ENCODE results near the gene DSCAM. TPM values are rescaled to one million over a fixed set of nuclear protein-coding genes. Genes with fewer than 3 reads are reported as not detected.

DSCAM gene
- total RNA-seq, 1 donor = not detected

- TF ChIP-seq, protein P1, sequence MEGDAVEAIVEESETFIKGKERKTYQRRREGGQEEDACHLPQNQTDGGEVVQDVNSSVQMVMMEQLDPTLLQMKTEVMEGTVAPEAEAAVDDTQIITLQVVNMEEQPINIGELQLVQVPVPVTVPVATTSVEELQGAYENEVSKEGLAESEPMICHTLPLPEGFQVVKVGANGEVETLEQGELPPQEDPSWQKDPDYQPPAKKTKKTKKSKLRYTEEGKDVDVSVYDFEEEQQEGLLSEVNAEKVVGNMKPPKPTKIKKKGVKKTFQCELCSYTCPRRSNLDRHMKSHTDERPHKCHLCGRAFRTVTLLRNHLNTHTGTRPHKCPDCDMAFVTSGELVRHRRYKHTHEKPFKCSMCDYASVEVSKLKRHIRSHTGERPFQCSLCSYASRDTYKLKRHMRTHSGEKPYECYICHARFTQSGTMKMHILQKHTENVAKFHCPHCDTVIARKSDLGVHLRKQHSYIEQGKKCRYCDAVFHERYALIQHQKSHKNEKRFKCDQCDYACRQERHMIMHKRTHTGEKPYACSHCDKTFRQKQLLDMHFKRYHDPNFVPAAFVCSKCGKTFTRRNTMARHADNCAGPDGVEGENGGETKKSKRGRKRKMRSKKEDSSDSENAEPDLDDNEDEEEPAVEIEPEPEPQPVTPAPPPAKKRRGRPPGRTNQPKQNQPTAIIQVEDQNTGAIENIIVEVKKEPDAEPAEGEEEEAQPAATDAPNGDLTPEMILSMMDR (IDR thresholded peaks at IDR 0.05; ENCODE audit: insufficient read depth, low read depth, low read length) = no peak
These were observed 855 bp downstream of the DSCAM start for GRCh38 chr21:40846103-40846502.

DNA sequence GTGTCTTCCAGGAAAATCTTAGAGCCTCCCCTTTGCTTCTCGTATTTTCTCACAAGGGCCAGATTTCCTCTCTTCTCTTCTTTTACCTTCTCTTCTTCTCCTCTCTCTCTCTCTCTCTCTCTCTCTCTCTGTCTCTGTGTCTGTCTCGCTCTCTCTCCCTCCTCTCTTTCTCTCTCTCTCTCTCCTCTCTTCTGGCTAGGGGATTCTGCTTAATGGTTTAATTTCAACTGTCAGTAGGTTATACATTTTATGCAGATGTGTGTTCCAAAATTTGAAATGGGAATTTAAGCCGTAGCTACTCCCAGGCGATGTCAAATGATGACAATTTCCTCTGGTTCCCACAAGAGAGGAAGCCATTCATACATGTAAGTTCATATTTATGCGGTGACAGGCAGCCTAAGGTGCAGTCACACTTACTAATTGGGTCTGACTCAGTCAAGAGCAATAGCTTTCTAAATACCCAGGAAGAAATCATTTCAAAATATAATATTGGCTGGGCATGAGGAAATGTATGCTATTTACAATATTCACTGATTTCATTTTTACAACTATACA, 1.4 kb downstream of the DSCAM start:
- no peak overlapping the region for H3K4me3 ChIP-seq (ENCODE audit: low read depth, low read length)
- TF ChIP-seq, protein P1 (IDR thresholded peaks at IDR 0.05; ENCODE audit: insufficient read depth, low read depth, low read length) = no peak
- no peak for DNase-seq (ENCODE audit: low read depth)

More at GRCh38 chr21:40846103-40846502, 855 bp downstream of the DSCAM start:
- DNase-seq (ENCODE audit: low read depth) = no peak
- no peak overlapping the region for H3K4me3 ChIP-seq (ENCODE audit: low read depth, low read length)

DNA sequence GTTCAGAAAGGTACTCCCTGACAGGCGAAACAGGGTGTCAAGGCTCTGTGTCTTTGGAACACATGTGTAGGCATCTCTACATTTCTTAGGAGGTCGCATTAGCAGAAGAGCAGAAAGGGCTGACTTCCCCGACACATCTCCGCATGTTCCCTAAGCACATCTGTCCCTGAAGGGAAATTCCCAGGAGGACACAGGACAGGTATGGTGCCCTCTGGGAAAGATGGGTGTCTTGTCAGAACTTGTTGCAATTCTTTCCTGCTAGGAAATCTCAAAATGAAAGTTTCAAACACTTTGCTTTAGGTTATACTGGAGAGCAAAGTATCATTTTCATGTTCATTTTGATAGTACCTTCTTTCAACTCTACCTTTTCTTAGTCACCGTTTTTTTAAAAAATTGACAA, 2.0 kb downstream of the DSCAM start:
- no peak for DNase-seq (ENCODE audit: low read depth)
- TF ChIP-seq, protein P1 (IDR thresholded peaks at IDR 0.05; ENCODE audit: insufficient read depth, low read depth, low read length) = no peak
- H3K4me3 ChIP-seq (ENCODE audit: low read depth, low read length) = no peak overlapping the region

- DNase-seq (ENCODE audit: low read depth) = no peak
- no peak overlapping the region for H3K4me3 ChIP-seq (ENCODE audit: low read depth, low read length)
- TF ChIP-seq, protein P1 (IDR thresholded peaks at IDR 0.05; ENCODE audit: insufficient read depth, low read depth, low read length) = no peak
These were observed 4.8 kb downstream of the DSCAM start for GRCh38 chr21:40842197-40842552.

DNA sequence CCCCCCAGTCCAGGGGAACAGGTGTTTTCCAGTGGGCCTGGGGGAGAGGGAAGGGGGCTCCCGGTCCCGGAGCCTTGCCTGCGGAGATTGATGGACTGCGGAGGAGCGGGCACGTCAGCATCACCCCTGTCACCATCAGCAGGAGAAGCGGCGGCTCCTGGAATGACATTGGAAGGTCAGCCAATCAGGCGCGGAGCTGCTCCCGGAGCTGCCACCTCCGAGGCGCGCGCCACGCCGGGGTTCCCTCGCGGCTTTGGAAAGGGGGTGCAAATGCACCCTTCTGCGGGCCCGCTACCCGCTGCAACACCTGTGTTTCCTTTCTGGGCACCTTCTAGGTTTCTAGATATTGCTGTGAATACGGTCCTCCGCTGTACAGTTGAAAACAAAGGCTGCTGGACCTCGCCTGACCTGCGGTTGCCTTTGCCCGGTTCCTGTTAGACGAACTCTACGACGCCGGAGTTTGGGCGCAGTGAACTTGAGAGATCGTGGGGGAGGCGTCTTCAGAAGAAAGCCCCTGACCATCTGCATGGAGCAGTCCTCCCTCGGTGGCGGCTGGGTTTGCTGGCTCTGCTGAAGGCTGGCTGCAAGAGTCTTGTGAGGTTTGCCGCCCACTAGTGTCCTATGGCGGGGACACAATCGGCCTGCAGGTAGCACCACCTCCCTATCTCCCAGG, 5.3 kb downstream of the DSCAM start:
- TF ChIP-seq, protein P1 (IDR thresholded peaks at IDR 0.05; ENCODE audit: insufficient read depth, low read depth, low read length) = no peak
- no peak for DNase-seq (ENCODE audit: low read depth)
- H3K4me3 ChIP-seq (ENCODE audit: low read depth, low read length) = no peak overlapping the region

- no peak for DNase-seq (ENCODE audit: low read depth)
- no peak overlapping the region for H3K4me3 ChIP-seq (ENCODE audit: low read depth, low read length)
- TF ChIP-seq, protein P1 (IDR thresholded peaks at IDR 0.05; ENCODE audit: insufficient read depth, low read depth, low read length) = no peak
These were observed 6.4 kb downstream of the DSCAM start for GRCh38 chr21:40840401-40841125.
